ENCODE data around the gene CNIH3.

CNIH3 gene

DNA sequence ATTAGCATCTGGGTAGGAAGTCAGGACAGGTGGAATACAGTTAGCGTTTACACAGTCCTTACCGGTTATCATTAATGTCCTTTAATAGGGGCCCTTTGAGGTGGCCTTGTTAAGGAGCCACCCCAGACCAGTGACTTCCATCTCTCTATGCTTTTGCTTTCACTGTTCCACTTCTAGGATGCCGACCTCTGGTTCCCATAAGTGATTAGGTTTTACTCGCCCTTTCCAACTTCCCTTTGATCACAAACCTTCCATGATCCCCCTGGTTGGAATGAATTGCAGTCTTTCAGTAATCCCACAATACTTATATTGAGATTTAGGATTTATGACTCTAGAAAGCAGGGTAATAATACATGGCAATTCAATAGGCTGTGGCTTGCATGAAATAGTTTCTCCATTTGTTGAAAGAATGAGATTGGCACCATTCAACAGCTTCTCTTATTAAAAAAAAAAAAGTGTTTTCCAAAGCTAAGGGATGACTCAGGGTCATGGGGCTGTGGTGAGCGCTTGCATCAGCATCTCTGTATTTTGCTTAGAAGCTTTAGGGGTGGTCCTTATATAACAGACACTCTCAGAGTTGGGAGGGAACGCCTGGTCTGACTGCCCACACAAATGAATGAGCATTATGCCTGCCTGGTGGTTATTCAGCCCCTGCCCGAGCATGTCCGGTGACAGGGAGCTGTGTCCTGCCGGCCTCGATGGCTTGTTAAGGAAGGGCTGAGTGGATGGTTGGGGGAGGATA is 110.5 kb downstream of the CNIH3 start:
- H3K4me1 ChIP-seq (ENCODE audit: insufficient read depth, low read length, severe bottlenecking): no peaks in the 10 kb centered on the region
- no peak overlapping the region for H3K27ac ChIP-seq (ENCODE audit: low read depth, low read length, poor library complexity, severe bottlenecking)
- H3K4me2 ChIP-seq (ENCODE audit: low read length): no peak overlapping the region
- no peaks in the 10 kb centered on the region for H3K9me2 ChIP-seq (ENCODE audit: low read depth, low read length)
- H3F3A ChIP-seq (ENCODE audit: insufficient read depth, low read length): no peaks in the 10 kb centered on the region
- H3K79me2 ChIP-seq (ENCODE audit: insufficient read depth, low read length): no peaks in the 10 kb centered on the region
- no peaks in the 10 kb centered on the region for H3K36me3 ChIP-seq (ENCODE audit: insufficient read depth, low read length)
- no peaks in the 10 kb centered on the region for H3K27me3 ChIP-seq (ENCODE audit: insufficient read depth, low read length)
- H3K4me3 ChIP-seq (ENCODE audit: low read depth, low read length, poor library complexity, severe bottlenecking): no peak overlapping the region
- no peak overlapping the region for H2AFZ ChIP-seq (ENCODE audit: low read length)
- no peaks in the 10 kb centered on the region for H3K9me3 ChIP-seq (ENCODE audit: low read length)
- TF ChIP-seq EZH2 (IDR thresholded peaks at IDR 0.05; ENCODE audit: borderline replicate concordance, low read length): no peak
- TF ChIP-seq, protein P1, sequence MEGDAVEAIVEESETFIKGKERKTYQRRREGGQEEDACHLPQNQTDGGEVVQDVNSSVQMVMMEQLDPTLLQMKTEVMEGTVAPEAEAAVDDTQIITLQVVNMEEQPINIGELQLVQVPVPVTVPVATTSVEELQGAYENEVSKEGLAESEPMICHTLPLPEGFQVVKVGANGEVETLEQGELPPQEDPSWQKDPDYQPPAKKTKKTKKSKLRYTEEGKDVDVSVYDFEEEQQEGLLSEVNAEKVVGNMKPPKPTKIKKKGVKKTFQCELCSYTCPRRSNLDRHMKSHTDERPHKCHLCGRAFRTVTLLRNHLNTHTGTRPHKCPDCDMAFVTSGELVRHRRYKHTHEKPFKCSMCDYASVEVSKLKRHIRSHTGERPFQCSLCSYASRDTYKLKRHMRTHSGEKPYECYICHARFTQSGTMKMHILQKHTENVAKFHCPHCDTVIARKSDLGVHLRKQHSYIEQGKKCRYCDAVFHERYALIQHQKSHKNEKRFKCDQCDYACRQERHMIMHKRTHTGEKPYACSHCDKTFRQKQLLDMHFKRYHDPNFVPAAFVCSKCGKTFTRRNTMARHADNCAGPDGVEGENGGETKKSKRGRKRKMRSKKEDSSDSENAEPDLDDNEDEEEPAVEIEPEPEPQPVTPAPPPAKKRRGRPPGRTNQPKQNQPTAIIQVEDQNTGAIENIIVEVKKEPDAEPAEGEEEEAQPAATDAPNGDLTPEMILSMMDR (IDR thresholded peaks at IDR 0.05; ENCODE audit: low read length): no peak
- H4K20me1 ChIP-seq (ENCODE audit: insufficient read depth, low read length): no peaks in the 10 kb centered on the region
- no peak overlapping the region for H3K9ac ChIP-seq (ENCODE audit: low read length)

DNA sequence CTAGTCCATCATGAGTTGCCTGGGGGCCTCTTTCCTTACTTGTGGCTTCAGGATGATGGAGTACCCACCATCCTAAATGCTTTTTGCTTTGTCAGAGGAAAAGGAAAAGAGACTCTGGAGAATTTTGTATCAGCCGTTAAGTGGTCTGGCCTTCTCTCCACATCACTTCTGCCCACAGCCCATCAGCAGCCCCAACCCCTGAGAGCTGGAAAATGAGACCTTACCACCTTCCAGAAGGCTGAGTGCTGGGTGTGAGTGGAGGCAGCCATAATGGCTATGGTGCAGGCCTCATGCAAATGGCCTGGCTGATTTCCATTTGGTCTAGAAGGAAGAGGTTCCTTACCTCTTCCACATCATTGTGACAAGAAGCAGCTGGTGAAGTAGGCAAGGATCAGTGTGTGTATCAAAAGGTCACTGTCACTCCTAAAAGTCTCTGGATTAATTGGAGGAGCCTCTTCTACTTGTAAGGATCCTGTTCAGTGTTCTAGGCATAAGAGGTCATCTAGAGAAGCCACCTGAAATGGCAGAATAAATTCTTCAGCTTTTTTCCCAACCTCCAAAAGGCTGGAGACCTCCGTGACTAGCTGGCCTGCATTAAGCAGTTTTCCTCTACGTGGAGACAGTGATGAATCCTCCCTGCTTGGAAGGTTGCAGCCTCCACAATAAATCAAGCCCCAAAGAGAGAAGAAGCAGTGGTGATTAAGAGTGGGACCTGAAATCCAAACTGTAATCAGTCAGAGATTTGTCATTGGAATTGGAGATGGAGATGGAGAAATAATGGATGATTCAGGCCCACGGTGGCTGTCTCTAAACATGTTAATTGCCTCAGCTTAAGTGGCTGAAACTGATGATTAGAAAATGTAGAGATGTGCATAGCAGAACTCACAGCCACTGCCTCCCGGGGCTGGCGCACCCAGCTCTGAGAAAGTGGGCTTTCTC is 111.5 kb downstream of the CNIH3 start:
- Histone ChIP-seq H3K9ac (ENCODE audit: low read length) (no peak overlapping the region), H3K79me2 (ENCODE audit: insufficient read depth, low read length) (no peaks in the 10 kb centered on the region), H3K9me3 (ENCODE audit: low read length) (no peaks in the 10 kb centered on the region), H2AFZ (ENCODE audit: low read length) (no peak overlapping the region), H3F3A (ENCODE audit: insufficient read depth, low read length) (no peaks in the 10 kb centered on the region), H4K20me1 (ENCODE audit: insufficient read depth, low read length) (no peaks in the 10 kb centered on the region), H3K27me3 (ENCODE audit: insufficient read depth, low read length) (no peaks in the 10 kb centered on the region), H3K4me2 (ENCODE audit: low read length) (no peak overlapping the region), H3K36me3 (ENCODE audit: insufficient read depth, low read length) (no peaks in the 10 kb centered on the region), H3K9me2 (ENCODE audit: low read depth, low read length) (no peaks in the 10 kb centered on the region), H3K4me3 (ENCODE audit: low read depth, low read length, poor library complexity, severe bottlenecking) (no peak overlapping the region), H3K4me1 (ENCODE audit: insufficient read depth, low read length, severe bottlenecking) (no peaks in the 10 kb centered on the region), H3K27ac (ENCODE audit: low read depth, low read length, poor library complexity, severe bottlenecking) (no peak overlapping the region)
- TF ChIP-seq EZH2 (IDR thresholded peaks at IDR 0.05; ENCODE audit: borderline replicate concordance, low read length): no peak

DNA sequence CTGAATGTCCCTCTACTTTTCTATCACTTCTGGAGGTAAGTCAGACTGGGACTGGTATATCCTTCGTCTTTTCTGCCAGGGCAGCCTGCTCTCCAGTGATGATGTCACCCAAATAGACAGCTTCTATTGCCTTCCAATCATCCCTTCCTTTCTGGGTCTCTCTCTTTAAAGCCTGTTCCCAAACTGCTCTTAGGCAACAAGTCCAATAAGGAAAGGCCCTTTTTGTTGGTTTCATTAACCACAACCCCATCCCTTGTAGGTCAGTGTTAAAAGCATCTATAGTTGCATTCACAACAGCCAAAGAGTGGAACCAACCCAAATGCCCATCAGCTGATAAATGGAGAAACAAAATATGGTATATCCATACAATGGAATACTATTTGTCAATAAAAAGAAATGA is 114.4 kb downstream of the CNIH3 start:
- no peaks in the 10 kb centered on the region for H3K4me1 ChIP-seq (ENCODE audit: insufficient read depth, low read length, severe bottlenecking)
- TF ChIP-seq, protein P1 (IDR thresholded peaks at IDR 0.05; ENCODE audit: low read length): no peak
- TF ChIP-seq EZH2 (IDR thresholded peaks at IDR 0.05; ENCODE audit: borderline replicate concordance, low read length): no peak
- no peak overlapping the region for H3K4me3 ChIP-seq (ENCODE audit: low read depth, low read length, poor library complexity, severe bottlenecking)
- no peaks in the 10 kb centered on the region for H4K20me1 ChIP-seq (ENCODE audit: insufficient read depth, low read length)
- H2AFZ ChIP-seq (ENCODE audit: low read length): no peak overlapping the region
- no peaks in the 10 kb centered on the region for H3K36me3 ChIP-seq (ENCODE audit: insufficient read depth, low read length)
- no peak overlapping the region for H3K9ac ChIP-seq (ENCODE audit: low read length)
- H3K9me2 ChIP-seq (ENCODE audit: low read depth, low read length): no peaks in the 10 kb centered on the region
- no peaks in the 10 kb centered on the region for H3K9me3 ChIP-seq (ENCODE audit: low read length)
- no peak overlapping the region for H3K4me2 ChIP-seq (ENCODE audit: low read length)
- H3F3A ChIP-seq (ENCODE audit: insufficient read depth, low read length): no peaks in the 10 kb centered on the region
- H3K79me2 ChIP-seq (ENCODE audit: insufficient read depth, low read length): no peaks in the 10 kb centered on the region
- H3K27ac ChIP-seq (ENCODE audit: low read depth, low read length, poor library complexity, severe bottlenecking): no peak overlapping the region
- no peaks in the 10 kb centered on the region for H3K27me3 ChIP-seq (ENCODE audit: insufficient read depth, low read length)

Data from OCI-LY1 (cell line).